ENCODE data around the gene AGPS. TPM values are rescaled to one million over a fixed set of nuclear protein-coding genes. Genes with fewer than 3 reads are reported as not detected.

Gene AGPS
- total RNA-seq, 1 experiment from 2014 or later = 107 TPM

DNA sequence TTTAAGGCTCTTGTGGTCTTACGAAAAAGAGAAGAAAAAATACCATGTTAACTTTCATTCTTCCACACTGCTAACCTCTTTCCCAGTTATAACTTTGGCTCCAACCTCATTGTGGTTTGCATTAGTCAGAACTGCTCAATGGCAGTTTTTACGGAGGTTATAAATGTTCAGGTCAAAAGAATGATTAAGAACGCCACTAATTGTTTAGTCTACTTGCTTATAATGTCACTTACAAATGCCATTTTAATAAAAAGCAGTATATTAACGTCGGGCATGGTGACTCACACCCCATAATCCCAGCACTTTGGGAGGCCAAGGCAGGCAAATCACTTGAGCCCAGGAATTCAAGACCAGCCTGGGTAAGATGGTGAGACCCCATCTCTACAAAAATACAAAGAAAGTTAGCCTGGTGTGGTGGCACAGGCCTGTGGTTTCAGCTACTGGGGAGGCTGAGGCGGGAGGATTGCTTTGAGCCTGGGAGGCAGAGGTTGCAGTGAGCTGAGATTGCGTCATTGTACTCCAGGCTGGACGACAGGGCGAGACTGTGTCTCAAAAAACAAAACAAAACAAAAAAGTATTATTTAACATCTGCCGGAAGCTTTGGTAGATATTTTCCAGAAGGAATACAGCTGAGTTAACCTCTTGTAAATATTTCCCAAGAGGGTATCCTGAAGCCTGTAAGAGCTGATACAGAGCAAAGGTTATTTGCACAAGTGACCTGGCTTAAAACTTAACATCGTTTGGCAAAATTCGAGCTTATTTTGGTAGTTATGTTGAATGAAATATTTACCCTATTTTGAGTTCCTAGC lies 5.1 kb downstream of the AGPS start:
- Histone ChIP-seq H3K9me2 (ENCODE audit: insufficient read depth) (no peaks in the 10 kb centered on the region), H3K27ac (peak overlapping the region; percentile 67), H3K4me1 (replicated peaks; ENCODE audit: insufficient read depth) (peaks cover 56% of the 10 kb centered on the region), H4K20me1 (ENCODE audit: insufficient read depth) (no peaks in the 10 kb centered on the region), H3K27me3 (ENCODE audit: insufficient read depth, low read depth) (no peaks in the 10 kb centered on the region), H3K9me3 (ENCODE audit: insufficient read depth, low read depth) (no peaks in the 10 kb centered on the region; the same call in 1 of the 2 replicates), H3F3A (ENCODE audit: insufficient read depth, low read depth) (peaks cover 19% of the 10 kb centered on the region), H2AFZ (no peak overlapping the region), H3K36me3 (ENCODE audit: low read depth) (peaks cover 6% of the 10 kb centered on the region; the same call in 1 of the 2 replicates), H3K4me3 (no peak overlapping the region), H3K4me2 (peak overlapping the region; percentile 27), H3K79me2 (ENCODE audit: low read depth) (peaks cover 97% of the 10 kb centered on the region)
- DNase-seq = peak; percentile 38 to 80
- intact Hi-C loops (cut with micrococcal nuclease; ENCODE audit: unreplicated experiment) = loop anchor here (2.0 to 10.0 kb wide), 5 partner anchors 77 to 833 kb away; partner anchors contain the start of gene HNRNPA3
- ChIA-PET CTCF (interaction anchor here (1.0 kb wide), 1 partner anchor 134 kb away, joined by 3 read pairs; no protein-coding TSS in a partner anchor), POLR2A (ENCODE audit: unreplicated experiment) (interaction anchor here (0.6 kb wide), 1 partner anchor 675 kb away, joined by 4 read pairs; the partner anchor contains the start of gene PDE11A)
- TF ChIP-seq, protein P1, sequence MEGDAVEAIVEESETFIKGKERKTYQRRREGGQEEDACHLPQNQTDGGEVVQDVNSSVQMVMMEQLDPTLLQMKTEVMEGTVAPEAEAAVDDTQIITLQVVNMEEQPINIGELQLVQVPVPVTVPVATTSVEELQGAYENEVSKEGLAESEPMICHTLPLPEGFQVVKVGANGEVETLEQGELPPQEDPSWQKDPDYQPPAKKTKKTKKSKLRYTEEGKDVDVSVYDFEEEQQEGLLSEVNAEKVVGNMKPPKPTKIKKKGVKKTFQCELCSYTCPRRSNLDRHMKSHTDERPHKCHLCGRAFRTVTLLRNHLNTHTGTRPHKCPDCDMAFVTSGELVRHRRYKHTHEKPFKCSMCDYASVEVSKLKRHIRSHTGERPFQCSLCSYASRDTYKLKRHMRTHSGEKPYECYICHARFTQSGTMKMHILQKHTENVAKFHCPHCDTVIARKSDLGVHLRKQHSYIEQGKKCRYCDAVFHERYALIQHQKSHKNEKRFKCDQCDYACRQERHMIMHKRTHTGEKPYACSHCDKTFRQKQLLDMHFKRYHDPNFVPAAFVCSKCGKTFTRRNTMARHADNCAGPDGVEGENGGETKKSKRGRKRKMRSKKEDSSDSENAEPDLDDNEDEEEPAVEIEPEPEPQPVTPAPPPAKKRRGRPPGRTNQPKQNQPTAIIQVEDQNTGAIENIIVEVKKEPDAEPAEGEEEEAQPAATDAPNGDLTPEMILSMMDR (conservative IDR thresholded peaks at IDR 0.05) = no peak
- TF ChIP-seq EZH2 (IDR thresholded peaks at IDR 0.05; ENCODE audit: low read depth) = no peak
- BruUV-seq (replicated peaks) = no TSS peak

DNA sequence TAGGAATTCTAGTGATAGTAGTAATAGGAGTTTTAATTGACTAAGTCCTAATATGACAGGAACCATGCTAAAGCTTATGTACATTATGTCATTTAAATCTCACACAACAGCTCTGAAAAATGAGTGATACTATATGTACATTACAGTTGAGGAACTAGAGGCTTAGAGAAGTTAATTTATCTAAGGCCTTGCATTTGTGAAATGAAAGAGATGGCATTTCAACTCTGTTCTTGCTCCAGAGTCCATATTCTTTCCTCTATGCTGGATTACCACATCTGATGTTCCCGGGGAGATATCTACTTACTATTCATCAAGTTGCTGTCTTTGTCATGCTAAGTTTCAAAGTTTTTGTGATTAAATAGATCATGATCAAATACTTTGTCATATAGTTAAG lies 5.7 kb downstream of the AGPS start:
- Histone ChIP-seq H3K4me3 (no peak overlapping the region), H2AFZ (no peak overlapping the region), H3K36me3 (ENCODE audit: low read depth) (peaks cover 6% of the 10 kb centered on the region; the same call in 1 of the 2 replicates), H3K4me1 (replicated peaks; ENCODE audit: insufficient read depth) (peaks cover 56% of the 10 kb centered on the region), H3K27ac (peak overlapping the region; percentile 67), H3F3A (ENCODE audit: insufficient read depth, low read depth) (peaks cover 19% of the 10 kb centered on the region), H4K20me1 (ENCODE audit: insufficient read depth) (no peaks in the 10 kb centered on the region), H3K4me2 (peak overlapping the region; percentile 27; the same call in 1 of the 2 replicates), H3K9me3 (ENCODE audit: insufficient read depth, low read depth) (no peaks in the 10 kb centered on the region; the same call in 1 of the 2 replicates), H3K9me2 (ENCODE audit: insufficient read depth) (no peaks in the 10 kb centered on the region), H3K79me2 (ENCODE audit: low read depth) (peaks cover 97% of the 10 kb centered on the region), H3K27me3 (ENCODE audit: insufficient read depth, low read depth) (no peaks in the 10 kb centered on the region)
- CTCF ChIA-PET = interaction anchor here (1.0 kb wide), 1 partner anchor 135 kb away, joined by 3 read pairs; no protein-coding TSS in a partner anchor
- POLR2A ChIA-PET (ENCODE audit: unreplicated experiment) = interaction anchor here (0.6 kb wide), 1 partner anchor 674 kb away, joined by 4 read pairs; the partner anchor contains the start of gene PDE11A
- intact Hi-C loops (cut with micrococcal nuclease; ENCODE audit: unreplicated experiment) = loop anchor here (5.0 to 10.0 kb wide), 2 partner anchors 186 to 833 kb away; partner anchors contain the start of gene HNRNPA3
- DNase-seq = no peak
- no peak for TF ChIP-seq EZH2 (IDR thresholded peaks at IDR 0.05; ENCODE audit: low read depth)
- TF ChIP-seq, protein P1 (conservative IDR thresholded peaks at IDR 0.05) = no peak
- no TSS peak for BruUV-seq (replicated peaks)

DNA sequence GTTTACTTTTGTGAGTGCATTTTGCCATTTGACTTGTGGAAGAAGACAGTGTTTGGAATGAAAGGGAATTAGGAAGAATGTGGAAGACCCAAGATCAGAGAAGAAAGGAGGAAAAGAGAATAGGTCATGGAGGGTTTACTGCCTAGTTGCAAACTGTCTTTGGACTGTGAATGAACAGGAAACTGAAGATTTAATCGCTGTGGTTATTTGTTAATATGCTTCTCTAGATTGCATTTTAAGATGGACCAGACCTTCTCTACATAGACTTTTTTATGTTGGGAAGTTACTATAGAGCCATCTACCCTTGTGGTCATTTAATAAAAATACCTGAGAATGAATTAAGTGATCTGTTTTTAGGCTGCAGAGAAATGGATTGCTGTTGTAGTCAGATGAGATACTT lies 6.2 kb downstream of the AGPS start:
- Histone ChIP-seq H3K9me2 (ENCODE audit: insufficient read depth) (no peaks in the 10 kb centered on the region), H3K79me2 (ENCODE audit: low read depth) (peaks cover 97% of the 10 kb centered on the region), H3K4me2 (no peak overlapping the region), H4K20me1 (ENCODE audit: insufficient read depth) (no peaks in the 10 kb centered on the region), H2AFZ (no peak overlapping the region), H3K4me3 (no peak overlapping the region), H3K27me3 (ENCODE audit: insufficient read depth, low read depth) (no peaks in the 10 kb centered on the region), H3K36me3 (ENCODE audit: low read depth) (peaks cover 9% of the 10 kb centered on the region; the same call in 1 of the 2 replicates), H3K27ac (peak overlapping the region; percentile 67; the same call in 1 of the 2 replicates), H3K9me3 (ENCODE audit: insufficient read depth, low read depth) (no peaks in the 10 kb centered on the region; the same call in 1 of the 2 replicates), H3F3A (ENCODE audit: insufficient read depth, low read depth) (peaks cover 19% of the 10 kb centered on the region), H3K4me1 (replicated peaks; ENCODE audit: insufficient read depth) (peaks cover 51% of the 10 kb centered on the region)
- TF ChIP-seq, protein P1 (conservative IDR thresholded peaks at IDR 0.05) = no peak
- no peak for TF ChIP-seq EZH2 (IDR thresholded peaks at IDR 0.05; ENCODE audit: low read depth)
- no TSS peak for BruUV-seq (replicated peaks)
- CTCF ChIA-PET = no interaction called here
- intact Hi-C loops (cut with micrococcal nuclease; ENCODE audit: unreplicated experiment) = loop anchor here (5.0 to 10.0 kb wide), 2 partner anchors 186 to 834 kb away; partner anchors contain the start of gene HNRNPA3
- POLR2A ChIA-PET (ENCODE audit: unreplicated experiment) = no interaction called here
- DNase-seq = no peak

All from PC-9 (cell line).